WERI-Rb-1 (cell line): Measurements from ENCODE around the gene VPS4A.

Experiments used
- DNase-seq: peaks from one replicate; pipeline ENCODE4 v3.0.0-alpha.2; 2020
- H3K27ac ChIP-seq: fragments of 250-450 bp; sonication (Bioruptor Pico); 2 replicates; pipeline ENCODE4 v1.5.1; 2020; ENCODE audit warnings: mild to moderate bottlenecking, moderate library complexity
- H3K27me3 ChIP-seq: fragments of 250-450 bp; sonication (Bioruptor Pico); 2 replicates; pipeline ENCODE4 v1.5.1; 2021; ENCODE audit warnings: mild to moderate bottlenecking, low read depth, moderate library complexity; ENCODE audit not compliant: insufficient read depth, severe bottlenecking
- H3K36me3 ChIP-seq: fragments of 250-450 bp; sonication (Bioruptor Pico); 2 replicates; pipeline ENCODE4 v1.5.1; 2020; ENCODE audit warnings: mild to moderate bottlenecking, moderate library complexity
- H3K4me3 ChIP-seq: 2 replicates; pipeline ENCODE4 v1.5.1; 2011; ENCODE audit warnings: low read depth, mild to moderate bottlenecking, control low read depth, low read length
- H3K9me3 ChIP-seq: fragments of 250-450 bp; sonication (Bioruptor Pico); 2 replicates; pipeline ENCODE4 v1.5.1; 2021; ENCODE audit warnings: mild to moderate bottlenecking, moderate library complexity; ENCODE audit not compliant: severe bottlenecking
- CTCF ChIP-seq: IDR thresholded peaks from 2 replicates; pipeline ENCODE4 v1.5.1; 2011; ENCODE audit warnings: low read depth, mild to moderate bottlenecking, control low read depth, inconsistent platforms, low read length

VPS4A gene

GRCh38 chr16:69320740-69321073, 9.6 kb downstream of the VPS4A start:
- H3K27ac ChIP-seq = no peak overlapping the region
- no peak overlapping the region for H3K4me3 ChIP-seq
- H3K9me3 ChIP-seq = no peaks in the 10 kb centered on the region
- DNase-seq = no peak
- peaks cover 93% of the 10 kb centered on the region for H3K36me3 ChIP-seq
- no peak for TF ChIP-seq CTCF
- no peaks in the 10 kb centered on the region for H3K27me3 ChIP-seq

- H3K27me3 ChIP-seq = no peaks in the 10 kb centered on the region
- H3K9me3 ChIP-seq = no peaks in the 10 kb centered on the region
- no peak overlapping the region for H3K27ac ChIP-seq
- no peak overlapping the region for H3K4me3 ChIP-seq
- no peak for TF ChIP-seq CTCF
- DNase-seq = no peak
- peaks cover 95% of the 10 kb centered on the region for H3K36me3 ChIP-seq
Observed at GRCh38 chr16:69321080-69321479, 9.9 kb downstream of the VPS4A start.

- Histone ChIP-seq H3K27me3 (no peaks in the 10 kb centered on the region), H3K36me3 (peaks cover 94% of the 10 kb centered on the region), H3K9me3 (no peaks in the 10 kb centered on the region), H3K4me3 (no peak overlapping the region), H3K27ac (no peak overlapping the region)
- DNase-seq = no peak
- no peak for TF ChIP-seq CTCF
Observed at GRCh38 chr16:69322343-69322742, 11.2 kb downstream of the VPS4A start.

GRCh38 chr16:69323415-69323814, 12.3 kb downstream of the VPS4A start:
- Histone ChIP-seq H3K27me3 (no peaks in the 10 kb centered on the region), H3K36me3 (peaks cover 96% of the 10 kb centered on the region), H3K4me3 (no peak overlapping the region), H3K9me3 (no peaks in the 10 kb centered on the region), H3K27ac (no peak overlapping the region)
- TF ChIP-seq CTCF = no peak
- DNase-seq = no peak

GRCh38 chr16:69324013-69324531, 12.9 kb downstream of the VPS4A start:
- H3K36me3 ChIP-seq = peaks cover 96% of the 10 kb centered on the region
- no peaks in the 10 kb centered on the region for H3K9me3 ChIP-seq
- no peak overlapping the region for H3K27ac ChIP-seq
- H3K27me3 ChIP-seq = no peaks in the 10 kb centered on the region
- no peak for DNase-seq
- TF ChIP-seq CTCF = no peak
- H3K4me3 ChIP-seq = no peak overlapping the region

GRCh38 chr16:69324585-69325253, 13.6 kb downstream of the VPS4A start:
- no peaks in the 10 kb centered on the region for H3K27me3 ChIP-seq
- no peak overlapping the region for H3K4me3 ChIP-seq
- peaks cover 96% of the 10 kb centered on the region for H3K36me3 ChIP-seq
- TF ChIP-seq CTCF = no peak
- no peak overlapping the region for H3K27ac ChIP-seq
- DNase-seq = no peak
- no peaks in the 10 kb centered on the region for H3K9me3 ChIP-seq
